Neural cell (in vitro differentiated cells): ENCODE data around the gene OBSCN.

Experiments
- CTCF ChIP-seq: fragments of 450-650 bp; IDR thresholded peaks from 2 replicates; pipeline ENCODE4 v1.5.1; 2014; ENCODE audit warnings: antibody characterized with exemption, mild to moderate bottlenecking, moderate library complexity; ENCODE audit not compliant: poor library complexity, severe bottlenecking
- EP300 ChIP-seq: fragments of 450-650 bp; conservative IDR thresholded peaks from 2 replicates; pipeline ENCODE4 v1.6.1; 2014; ENCODE audit warnings: antibody characterized with exemption, mild to moderate bottlenecking, moderate library complexity; ENCODE audit not compliant: poor library complexity, severe bottlenecking
- EZH2 ChIP-seq: fragments of 200-600, 300-800 bp; shearing (Covaris generic), sonication (generic); IDR thresholded peaks from 2 replicates; pipeline ENCODE4 v1.6.1; 2014; ENCODE audit warnings: antibody characterized with exemption, low read length, borderline replicate concordance, mild to moderate bottlenecking; ENCODE audit not compliant: insufficient read depth, poor library complexity, severe bottlenecking
- POLR2AphosphoS5 ChIP-seq: IDR thresholded peaks from 2 replicates; pipeline ENCODE4 v1.6.1; 2012
- RAD21 ChIP-seq: fragments of 450-650 bp; conservative IDR thresholded peaks from 2 replicates; pipeline ENCODE4 v1.6.1; 2014; ENCODE audit warnings: antibody characterized with exemption, mild to moderate bottlenecking, moderate library complexity
- TAF1 ChIP-seq: IDR thresholded peaks from 2 replicates; pipeline ENCODE4 v1.6.1; 2012; ENCODE audit warnings: low read depth
- TF ChIP-seq, protein P1 (sequence below): IDR thresholded peaks from 2 replicates; pipeline ENCODE4 v1.6.1; 2012; ENCODE audit warnings: borderline replicate concordance

- TF ChIP-seq EP300 (no peak), CTCF (no peak), TAF1 (no peak), EZH2 (no peak), POLR2AphosphoS5 (no peak), RAD21 (no peak)
- TF ChIP-seq, protein P1, sequence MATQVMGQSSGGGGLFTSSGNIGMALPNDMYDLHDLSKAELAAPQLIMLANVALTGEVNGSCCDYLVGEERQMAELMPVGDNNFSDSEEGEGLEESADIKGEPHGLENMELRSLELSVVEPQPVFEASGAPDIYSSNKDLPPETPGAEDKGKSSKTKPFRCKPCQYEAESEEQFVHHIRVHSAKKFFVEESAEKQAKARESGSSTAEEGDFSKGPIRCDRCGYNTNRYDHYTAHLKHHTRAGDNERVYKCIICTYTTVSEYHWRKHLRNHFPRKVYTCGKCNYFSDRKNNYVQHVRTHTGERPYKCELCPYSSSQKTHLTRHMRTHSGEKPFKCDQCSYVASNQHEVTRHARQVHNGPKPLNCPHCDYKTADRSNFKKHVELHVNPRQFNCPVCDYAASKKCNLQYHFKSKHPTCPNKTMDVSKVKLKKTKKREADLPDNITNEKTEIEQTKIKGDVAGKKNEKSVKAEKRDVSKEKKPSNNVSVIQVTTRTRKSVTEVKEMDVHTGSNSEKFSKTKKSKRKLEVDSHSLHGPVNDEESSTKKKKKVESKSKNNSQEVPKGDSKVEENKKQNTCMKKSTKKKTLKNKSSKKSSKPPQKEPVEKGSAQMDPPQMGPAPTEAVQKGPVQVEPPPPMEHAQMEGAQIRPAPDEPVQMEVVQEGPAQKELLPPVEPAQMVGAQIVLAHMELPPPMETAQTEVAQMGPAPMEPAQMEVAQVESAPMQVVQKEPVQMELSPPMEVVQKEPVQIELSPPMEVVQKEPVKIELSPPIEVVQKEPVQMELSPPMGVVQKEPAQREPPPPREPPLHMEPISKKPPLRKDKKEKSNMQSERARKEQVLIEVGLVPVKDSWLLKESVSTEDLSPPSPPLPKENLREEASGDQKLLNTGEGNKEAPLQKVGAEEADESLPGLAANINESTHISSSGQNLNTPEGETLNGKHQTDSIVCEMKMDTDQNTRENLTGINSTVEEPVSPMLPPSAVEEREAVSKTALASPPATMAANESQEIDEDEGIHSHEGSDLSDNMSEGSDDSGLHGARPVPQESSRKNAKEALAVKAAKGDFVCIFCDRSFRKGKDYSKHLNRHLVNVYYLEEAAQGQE = no peak
Measured at GRCh38 chr1:228303596-228303995, 95.8 kb downstream of the OBSCN start.
